Neuronal stem cell (in vitro differentiated cells): ENCODE results near the gene CLDN16.

Experiments used
- DNase-seq: peaks from one replicate; pipeline ENCODE4 v3.0.0-alpha.2; 2013; ENCODE audit warnings: low spot score
- H2AFZ ChIP-seq: one replicate; pipeline ENCODE4 v1.6.1; 2013; ENCODE audit warnings: mild to moderate bottlenecking, low read length, inconsistent platforms
- H2AK5ac ChIP-seq: 2 replicates; pipeline ENCODE4 v1.6.1; 2013; ENCODE audit warnings: low read depth, mild to moderate bottlenecking, inconsistent platforms, low read length, moderate library complexity, mixed read lengths
- H2BK120ac ChIP-seq: 2 replicates; pipeline ENCODE4 v1.6.1; 2013; ENCODE audit warnings: low read depth, mild to moderate bottlenecking, inconsistent platforms, low read length, moderate library complexity, mixed read lengths
- H2BK12ac ChIP-seq: one replicate; pipeline ENCODE4 v1.6.1; 2013; ENCODE audit warnings: low read length, inconsistent platforms
- H2BK15ac ChIP-seq: 2 replicates; pipeline ENCODE4 v1.6.1; 2013; ENCODE audit warnings: mild to moderate bottlenecking, low read length, inconsistent platforms, mixed read lengths
- H2BK5ac ChIP-seq: one replicate; pipeline ENCODE4 v1.6.1; 2013; ENCODE audit warnings: inconsistent platforms, mild to moderate bottlenecking, low read length, moderate library complexity
- H3K14ac ChIP-seq: one replicate; pipeline ENCODE4 v1.6.1; 2013; ENCODE audit warnings: low read length, inconsistent platforms
- H3K18ac ChIP-seq: 2 replicates; pipeline ENCODE4 v1.6.1; 2013; ENCODE audit warnings: low read length, inconsistent platforms
- H3K23ac ChIP-seq: 2 replicates; pipeline ENCODE4 v1.6.1; 2013; ENCODE audit warnings: low read depth, mild to moderate bottlenecking, mixed read lengths, low read length, inconsistent platforms; ENCODE audit not compliant: poor library complexity
- H3K27ac ChIP-seq: replicated peaks from 3 replicates; pipeline ENCODE4 v1.5.1; 2013; ENCODE audit warnings: low read length, inconsistent platforms
- H3K27me3 ChIP-seq, 3 experiments: 2 replicates each; pipeline ENCODE4 v1.6.1; 2013; ENCODE audit warnings: low read length in 3 of 3, mild to moderate bottlenecking in 2 of 3, inconsistent platforms in 1 of 3, low read depth in 1 of 3, mixed read lengths in 1 of 3, moderate library complexity in 1 of 3; ENCODE audit not compliant: control insufficient read depth in 3 of 3, insufficient read depth in 3 of 3
- H3K36me3 ChIP-seq, 2 donors: replicated peaks in 1 of 2; 2 replicates each; pipeline ENCODE4 v1.6.1; 2013; ENCODE audit warnings: low read length in 2 of 2; ENCODE audit not compliant: control insufficient read depth in 2 of 2, insufficient read depth in 2 of 2
- H3K4ac ChIP-seq: 2 replicates; pipeline ENCODE4 v1.6.1; 2013; ENCODE audit warnings: inconsistent platforms, mild to moderate bottlenecking, low read length, moderate library complexity
- H3K4me1 ChIP-seq, 2 donors: 1 replicate in 1 of 2; 2 replicates in 1 of 2; pipeline ENCODE4 v1.6.1; 2013; ENCODE audit warnings: low read length in 2 of 2, low read depth in 1 of 2; ENCODE audit not compliant: control insufficient read depth in 2 of 2, insufficient read depth in 1 of 2
- H3K4me2 ChIP-seq: one replicate; pipeline ENCODE4 v1.6.1; 2013; ENCODE audit warnings: mild to moderate bottlenecking, low read length, inconsistent platforms; ENCODE audit not compliant: insufficient read depth, poor library complexity, severe bottlenecking
- H3K4me3 ChIP-seq, 2 donors: 2 replicates each; pipeline ENCODE4 v1.5.1; 2013; ENCODE audit warnings: low read length in 2 of 2, mild to moderate bottlenecking in 2 of 2, inconsistent platforms in 1 of 2, moderate library complexity in 1 of 2
- H3K79me1 ChIP-seq: one replicate; pipeline ENCODE4 v1.6.1; 2013; ENCODE audit warnings: low read depth, mild to moderate bottlenecking, inconsistent platforms, low read length, moderate library complexity
- H3K9ac ChIP-seq: one replicate; pipeline ENCODE4 v1.6.1; 2013; ENCODE audit warnings: mild to moderate bottlenecking, low read depth, low read length, inconsistent platforms; ENCODE audit not compliant: poor library complexity
- H3K9me3 ChIP-seq, 2 donors: replicated peaks in 1 of 2; 2 replicates each; pipeline versions ENCODE3 to v1.6.1; 2013; ENCODE audit warnings: low read length in 2 of 2, mild to moderate bottlenecking in 2 of 2, inconsistent platforms in 1 of 2, low read depth in 1 of 2, mixed read lengths in 1 of 2, moderate library complexity in 1 of 2; ENCODE audit not compliant: control insufficient read depth in 2 of 2, insufficient read depth in 1 of 2
- H4K8ac ChIP-seq: one replicate; pipeline ENCODE4 v1.6.1; 2013; ENCODE audit warnings: low read depth, mild to moderate bottlenecking, inconsistent platforms, low read length, moderate library complexity
- H4K91ac ChIP-seq: one replicate; pipeline ENCODE4 v1.6.1; 2013; ENCODE audit warnings: low read length, low read depth, mild to moderate bottlenecking, inconsistent platforms; ENCODE audit not compliant: poor library complexity
- WGBS, 2 donors: extraction: QIAGEN DNeasy Blood & Tissue Kit; methylation state at CpG; one replicate each; pipeline ENCODE4 v1.1.7; 2013; ENCODE audit warnings: missing lambda C conversion rate in 2 of 2, mixed read lengths in 1 of 2; ENCODE audit not compliant: insufficient read length in 2 of 2, insufficient replicate concordance in 1 of 2; ENCODE audit errors: extremely low coverage in 2 of 2; 5-methylcytosine and 5-hydroxymethylcytosine counted together

CLDN16 gene

GRCh38 chr3:190369668-190370295 lies 18.2 kb upstream of the CLDN16 start:
- Histone ChIP-seq H3K4me1 (no peaks in the 10 kb centered on the region), H2BK120ac (no peak overlapping the region), H4K91ac (no peak overlapping the region), H4K8ac (no peak overlapping the region), H3K36me3 (no peaks in the 10 kb centered on the region), H3K4me3 (no peak overlapping the region), H2BK12ac (no peak overlapping the region), H3K4me2 (no peak overlapping the region), H2AK5ac (no peak overlapping the region), H3K14ac (no peak overlapping the region), H3K27me3 (no peaks in the 10 kb centered on the region), H3K9me3 (no peaks in the 10 kb centered on the region), H2BK5ac (no peak overlapping the region), H3K9ac (no peak overlapping the region), H2AFZ (no peak overlapping the region), H3K18ac (no peak overlapping the region), H3K4ac (no peak overlapping the region), H3K23ac (no peak overlapping the region), H3K79me1 (no peaks in the 10 kb centered on the region), H3K27ac (no peak overlapping the region), H2BK15ac (no peak overlapping the region)
- whole genome bisulfite sequencing, 2 donors = no CpG with 5 or more reads among the region's 5 CpGs
- DNase-seq = no peak

- no peak overlapping the region for H2BK120ac ChIP-seq
- H3K9ac ChIP-seq = no peak overlapping the region
- H4K8ac ChIP-seq = no peak overlapping the region
- no peak overlapping the region for H3K4me3 ChIP-seq
- H3K4ac ChIP-seq = no peak overlapping the region
- no peak overlapping the region for H3K14ac ChIP-seq
- no peak overlapping the region for H3K18ac ChIP-seq
- H3K27me3 ChIP-seq = no peaks in the 10 kb centered on the region
- H3K4me1 ChIP-seq = no peaks in the 10 kb centered on the region
- H4K91ac ChIP-seq = no peak overlapping the region
- H3K36me3 ChIP-seq = no peaks in the 10 kb centered on the region
- WGBS, 2 donors = no CpG with 5 or more reads among the region's 2 CpGs
- H2BK15ac ChIP-seq = no peak overlapping the region
- H3K27ac ChIP-seq = no peak overlapping the region
- no peak overlapping the region for H3K23ac ChIP-seq
- H2BK5ac ChIP-seq = no peak overlapping the region
- no peak for DNase-seq
- H2BK12ac ChIP-seq = no peak overlapping the region
- no peak overlapping the region for H3K4me2 ChIP-seq
- no peak overlapping the region for H2AFZ ChIP-seq
- H3K9me3 ChIP-seq = no peaks in the 10 kb centered on the region
- no peak overlapping the region for H2AK5ac ChIP-seq
- H3K79me1 ChIP-seq = no peaks in the 10 kb centered on the region
Observed at GRCh38 chr3:190370369-190370768, 17.6 kb upstream of the CLDN16 start.

- Histone ChIP-seq H3K9ac (no peak overlapping the region), H3K79me1 (no peaks in the 10 kb centered on the region), H3K4ac (no peak overlapping the region), H2BK15ac (no peak overlapping the region), H4K91ac (no peak overlapping the region), H3K23ac (no peak overlapping the region), H3K4me2 (no peak overlapping the region), H2AFZ (no peak overlapping the region), H3K27me3 (no peaks in the 10 kb centered on the region), H3K36me3 (no peaks in the 10 kb centered on the region), H2AK5ac (no peak overlapping the region), H4K8ac (no peak overlapping the region), H3K4me1 (no peaks in the 10 kb centered on the region), H3K4me3 (no peak overlapping the region), H3K27ac (no peak overlapping the region), H2BK120ac (no peak overlapping the region), H2BK12ac (no peak overlapping the region), H3K9me3 (no peaks in the 10 kb centered on the region), H2BK5ac (no peak overlapping the region), H3K14ac (no peak overlapping the region), H3K18ac (no peak overlapping the region)
- no peak for DNase-seq
- no CpG with 5 or more reads among the region's 2 CpGs for WGBS, 2 donors
Observed at GRCh38 chr3:190371152-190371551, 16.8 kb upstream of the CLDN16 start.

- Histone ChIP-seq H4K8ac (no peak overlapping the region), H3K4me1 (no peaks in the 10 kb centered on the region), H2BK5ac (no peak overlapping the region), H3K4ac (no peak overlapping the region), H2BK12ac (no peak overlapping the region), H3K9me3 (no peaks in the 10 kb centered on the region), H3K9ac (no peak overlapping the region), H3K23ac (no peak overlapping the region), H2BK120ac (no peak overlapping the region), H2AK5ac (no peak overlapping the region), H2AFZ (no peak overlapping the region), H3K4me3 (no peak overlapping the region), H3K4me2 (no peak overlapping the region), H3K36me3 (no peaks in the 10 kb centered on the region), H3K18ac (no peak overlapping the region), H3K27ac (no peak overlapping the region), H3K14ac (no peak overlapping the region), H4K91ac (no peak overlapping the region), H3K27me3 (no peaks in the 10 kb centered on the region), H2BK15ac (no peak overlapping the region), H3K79me1 (no peaks in the 10 kb centered on the region)
- no peak for DNase-seq
Observed at GRCh38 chr3:190375246-190375645, 12.7 kb upstream of the CLDN16 start.
